ENCODE results near the gene FAM240A.
A peak's percentile ranks its signal among the peaks of the same experiment; 100 is the strongest.

Gene FAM240A

GRCh38 chr3:46609944-46610722 lies 2.2 kb upstream of the FAM240A start:
- H3K36me3 Mint-ChIP-seq (ENCODE audit: low read depth) = no peaks in the 10 kb centered on the region

GRCh38 chr3:46613313-46614005 lies 1.1 kb downstream of the FAM240A start:
- TF ChIP-seq CTCF (IDR thresholded peaks at IDR 0.05) = no peak
- Mint-ChIP-seq H3K4me3 (no peak overlapping the region), H3K4me1 (peaks cover 48% of the 10 kb centered on the region), H3K36me3 (ENCODE audit: low read depth) (no peaks in the 10 kb centered on the region), H3K27me3 (ENCODE audit: low read depth, poor library complexity) (peaks cover 15% of the 10 kb centered on the region), H3K27ac (peak overlapping the region; percentile 77), H3K9me3 (no peaks in the 10 kb centered on the region)
- DNase-seq = no peak

More at GRCh38 chr3:46609944-46610722, 2.2 kb upstream of the FAM240A start:
- Mint-ChIP-seq H3K9me3 (no peaks in the 10 kb centered on the region), H3K4me3 (no peak overlapping the region), H3K27ac (peak overlapping the region; percentile 51), H3K4me1 (peaks cover 60% of the 10 kb centered on the region), H3K27me3 (ENCODE audit: low read depth, poor library complexity) (peaks cover 4% of the 10 kb centered on the region)
- no peak for DNase-seq
- TF ChIP-seq CTCF (IDR thresholded peaks at IDR 0.05) = no peak

- peaks cover 19% of the 10 kb centered on the region for H3K27me3 Mint-ChIP-seq (ENCODE audit: low read depth, poor library complexity)
Observed at GRCh38 chr3:46614431-46614830, 2.1 kb downstream of the FAM240A start.

GRCh38 chr3:46615050-46615775 lies 2.9 kb downstream of the FAM240A start:
- Mint-ChIP-seq H3K4me3 (no peak overlapping the region), H3K4me1 (peaks cover 41% of the 10 kb centered on the region), H3K27me3 (ENCODE audit: low read depth, poor library complexity) (peaks cover 22% of the 10 kb centered on the region), H3K9me3 (no peaks in the 10 kb centered on the region), H3K27ac (no peak overlapping the region), H3K36me3 (ENCODE audit: low read depth) (no peaks in the 10 kb centered on the region)
- no peak for DNase-seq
- no peak for TF ChIP-seq CTCF (IDR thresholded peaks at IDR 0.05)

More at GRCh38 chr3:46614431-46614830, 2.1 kb downstream of the FAM240A start:
- no peak for TF ChIP-seq CTCF (IDR thresholded peaks at IDR 0.05)
- DNase-seq = no peak
- H3K4me1 Mint-ChIP-seq = peaks cover 44% of the 10 kb centered on the region
- no peak overlapping the region for H3K27ac Mint-ChIP-seq
- no peaks in the 10 kb centered on the region for H3K36me3 Mint-ChIP-seq (ENCODE audit: low read depth)
- no peaks in the 10 kb centered on the region for H3K9me3 Mint-ChIP-seq
- no peak overlapping the region for H3K4me3 Mint-ChIP-seq

- Mint-ChIP-seq H3K4me1 (peaks cover 41% of the 10 kb centered on the region), H3K4me3 (no peak overlapping the region), H3K27ac (no peak overlapping the region), H3K27me3 (ENCODE audit: low read depth, poor library complexity) (peaks cover 19% of the 10 kb centered on the region), H3K36me3 (ENCODE audit: low read depth) (no peaks in the 10 kb centered on the region), H3K9me3 (no peaks in the 10 kb centered on the region)
- DNase-seq = no peak
- no peak for TF ChIP-seq CTCF (IDR thresholded peaks at IDR 0.05)
Observed at GRCh38 chr3:46615976-46616375, 3.7 kb downstream of the FAM240A start.

All from nephron progenitor cell (in vitro differentiated cells).